Natural killer cell (primary cell): ENCODE data around the gene SUPT20H. TPM values are rescaled to one million over a fixed set of nuclear protein-coding genes. Genes with fewer than 3 reads are reported as not detected.

ENCODE experiments used
- ATAC-seq, 3 donors: fragments of 150-1000 bp in 2 of 3; fragments of 200-7000 bp in 1 of 3; cut with Tn5 transposase; 1 replicate in 1 of 3; 2 replicates in 2 of 3; pipeline ENCODE4 v1.10.0; 2021; ENCODE audit warnings: mild to moderate bottlenecking in 2 of 3, moderate library complexity in 2 of 3
- DNase-seq, 2 donors: peaks; one replicate each; pipeline versions ENCODE4 v3.0.0 to v3.0.0-alpha.2; 2013 to 2021; ENCODE audit warnings: mixed read lengths in 1 of 2
- H3K27ac ChIP-seq: one replicate; pipeline ENCODE4 v1.5.1; 2013; ENCODE audit warnings: mild to moderate bottlenecking, low read length
- H3K27me3 ChIP-seq: one replicate; pipeline ENCODE4 v1.6.1; 2013; ENCODE audit warnings: low read length; ENCODE audit not compliant: control insufficient read depth, insufficient read depth
- H3K36me3 ChIP-seq: one replicate; pipeline ENCODE4 v1.6.1; 2013; ENCODE audit warnings: low read length; ENCODE audit not compliant: control insufficient read depth, insufficient read depth
- H3K4me1 ChIP-seq: one replicate; pipeline ENCODE4 v1.6.1; 2013; ENCODE audit warnings: low read length; ENCODE audit not compliant: control insufficient read depth, insufficient read depth
- H3K4me3 ChIP-seq: one replicate; pipeline ENCODE4 v1.5.1; 2013; ENCODE audit warnings: low read length
- H3K9me3 ChIP-seq: one replicate; pipeline ENCODE4 v1.6.1; 2013; ENCODE audit warnings: low read length; ENCODE audit not compliant: control insufficient read depth, insufficient read depth
- H3K27ac Mint-ChIP-seq, 2 donors: one replicate each; pipeline ENCODE4 v1.8.0; 2022; ENCODE audit warnings: mild to moderate bottlenecking in 2 of 2, mixed read lengths in 2 of 2, moderate library complexity in 1 of 2
- H3K27me3 Mint-ChIP-seq, 2 donors: one replicate each; pipeline ENCODE4 v1.8.0; 2022; ENCODE audit warnings: low read depth in 2 of 2, mixed read lengths in 2 of 2
- H3K36me3 Mint-ChIP-seq: one replicate; pipeline ENCODE4 v1.8.0; 2022; ENCODE audit warnings: mixed read lengths
- H3K4me1 Mint-ChIP-seq, 2 donors: one replicate each; pipeline ENCODE4 v1.8.0; 2022; ENCODE audit warnings: mixed read lengths in 2 of 2
- H3K4me3 Mint-ChIP-seq: one replicate; pipeline ENCODE4 v1.8.0; 2022; ENCODE audit warnings: mild to moderate bottlenecking, moderate library complexity, mixed read lengths
- H3K9me3 Mint-ChIP-seq, 2 donors: one replicate each; pipeline ENCODE4 v1.8.0; 2022; ENCODE audit warnings: mixed read lengths in 2 of 2
- CTCF ChIP-seq: fragments of 200-600 bp; IDR thresholded peaks from one replicate; pipeline ENCODE4 v1.8.0; 2022; ENCODE audit warnings: antibody characterized with exemption
- WGBS: methylation state at CpG from one replicate; pipeline ENCODE4 v1.1.7; 2013; ENCODE audit warnings: missing lambda C conversion rate; ENCODE audit not compliant: insufficient coverage; 5-methylcytosine and 5-hydroxymethylcytosine counted together
- intact Hi-C: fragments of 100-400 bp; cut with micrococcal nuclease; formaldehyde crosslinking; loops from one replicate; pipeline ENCODE4 v1.14.2; 2022
- total RNA-seq, 4 donors: library from RNA; stranded (reverse); fragments of 120-200 nt in 1 of 4; gene quantifications; one replicate each; pipeline versions ENCODE4 v1.2.3 to v1.2.4, GENCODE V29; 2013 to 2022

The SUPT20H gene
- total RNA-seq, 3 donors from 2014 or later (not counting 1 experiment from before 2014, with no cell fraction given): 59.8 to 84.7 (median 64.6) TPM

- H3K27ac ChIP-seq: peak overlapping the region; percentile 81
- Mint-ChIP-seq H3K27me3 (no peaks in the 10 kb centered on the region), H3K4me1 (peaks cover 33 to 46% of the 10 kb centered on the region in 2 donors), H3K9me3 (no peaks in the 10 kb centered on the region), H3K36me3 (no peaks in the 10 kb centered on the region), H3K4me3 (peak overlapping the region; percentile 99), H3K27ac (peak overlapping the region; percentile 99 to 100)
- no peak for TF ChIP-seq CTCF
- DNase-seq (peak; percentile 27 to 37), ATAC-seq (no peak)
- no peaks in the 10 kb centered on the region for H3K9me3 ChIP-seq
- peaks cover 23% of the 10 kb centered on the region for H3K36me3 ChIP-seq
- under 1% methylated on average over 21 of the region's 21 CpGs for WGBS
- intact Hi-C loops: loop anchor here (1.0 to 5.0 kb wide), 3 partner anchors 61 to 652 kb away; partner anchors contain the start of genes RFXAP, SPART and SUPT20H
- peaks cover 15% of the 10 kb centered on the region for H3K4me1 ChIP-seq
- H3K4me3 ChIP-seq: peak overlapping the region; percentile 84
- H3K27me3 ChIP-seq: no peaks in the 10 kb centered on the region
These were observed 60.9 kb downstream of the SUPT20H start for GRCh38 chr13:36998624-36999041.

DNA sequence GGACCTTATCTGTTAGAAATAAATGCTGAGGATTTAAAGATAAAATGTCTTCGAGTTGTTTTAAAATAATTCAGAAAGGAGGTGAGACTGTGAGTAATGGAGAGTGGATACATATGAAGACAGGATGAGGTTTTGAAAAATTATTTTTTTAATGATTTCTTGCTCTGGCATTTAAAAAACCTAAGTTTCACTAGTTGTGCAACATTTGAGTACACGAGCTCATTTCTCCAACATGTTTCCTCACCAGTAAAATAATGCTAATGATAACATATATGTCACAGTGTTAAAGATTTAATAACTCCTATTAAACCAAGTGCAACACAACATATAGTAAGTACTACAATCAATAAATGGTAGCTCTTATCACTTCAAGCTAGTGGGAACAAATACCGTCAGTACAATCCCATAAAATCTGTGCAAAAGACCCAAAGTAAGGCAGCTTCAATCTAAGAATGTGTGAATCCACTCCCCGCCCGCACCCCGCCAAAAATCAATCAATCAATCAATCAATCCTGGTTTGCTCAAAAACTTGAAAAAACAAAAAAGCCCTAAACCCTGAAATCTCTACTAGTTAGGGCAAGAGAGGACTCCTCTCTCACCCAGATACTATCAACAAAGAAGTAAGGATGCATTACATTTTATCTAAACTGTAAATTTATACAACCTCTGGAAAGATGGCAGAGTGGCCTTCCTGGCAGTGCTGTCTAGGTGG lies 61.6 kb downstream of the SUPT20H start:
- WGBS: 89% methylated on average over 5 of the region's 6 CpGs
- intact Hi-C loops: loop anchor here (5.0 kb wide), 1 partner anchor 181 kb away; the partner anchor contains the start of gene RFXAP

DNA sequence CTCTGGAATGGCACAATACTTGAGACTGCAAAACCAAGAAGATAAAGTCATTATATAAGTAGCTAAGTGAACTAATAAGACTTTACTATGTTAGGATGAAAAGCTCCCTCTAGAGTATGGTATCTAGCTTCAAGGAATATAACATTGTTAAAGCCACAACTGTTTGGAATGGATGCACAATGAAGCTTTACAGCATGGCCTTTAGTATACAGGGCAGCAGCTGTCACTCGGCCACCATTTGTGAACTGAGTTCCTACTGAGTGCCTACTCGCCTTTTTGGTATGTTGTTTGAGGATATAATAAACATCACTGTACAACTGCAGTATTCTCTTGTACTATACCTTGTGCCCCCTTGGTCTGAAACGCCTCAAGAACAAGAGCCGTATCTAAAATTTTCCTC lies 67.1 kb downstream of the SUPT20H start:
- intact Hi-C loops: no loop called here
- no peak for TF ChIP-seq CTCF
- Histone ChIP-seq H3K4me3 (no peak overlapping the region), H3K36me3 (peaks cover 75% of the 10 kb centered on the region), H3K27me3 (no peaks in the 10 kb centered on the region), H3K9me3 (no peaks in the 10 kb centered on the region), H3K27ac (no peak overlapping the region), H3K4me1 (no peaks in the 10 kb centered on the region)
- DNase-seq: no peak
- no peak overlapping the region for H3K27ac Mint-ChIP-seq
- ATAC-seq: no peak
- 100% methylated on average over 2 of the region's 4 CpGs for WGBS
- no peak overlapping the region for H3K4me3 Mint-ChIP-seq
- H3K27me3 Mint-ChIP-seq: no peaks in the 10 kb centered on the region
- no peaks in the 10 kb centered on the region for H3K9me3 Mint-ChIP-seq
- H3K4me1 Mint-ChIP-seq: peaks cover 8 to 15% of the 10 kb centered on the region in 2 donors
- peaks cover 27% of the 10 kb centered on the region for H3K36me3 Mint-ChIP-seq

More for the DNA sequence above, 61.6 kb downstream of the SUPT20H start:
- H3K27me3 ChIP-seq: no peaks in the 10 kb centered on the region
- Mint-ChIP-seq H3K4me1 (peaks cover 33 to 46% of the 10 kb centered on the region in 2 donors), H3K27me3 (no peaks in the 10 kb centered on the region), H3K9me3 (no peaks in the 10 kb centered on the region), H3K27ac (peak overlapping the region; percentile 99 to 100), H3K36me3 (no peaks in the 10 kb centered on the region), H3K4me3 (peak overlapping the region; percentile 99)
- ATAC-seq: no peak
- TF ChIP-seq CTCF: no peak
- no peak overlapping the region for H3K27ac ChIP-seq
- no peak overlapping the region for H3K4me3 ChIP-seq
- peaks cover 23% of the 10 kb centered on the region for H3K36me3 ChIP-seq
- no peaks in the 10 kb centered on the region for H3K9me3 ChIP-seq
- peaks cover 15% of the 10 kb centered on the region for H3K4me1 ChIP-seq
- no peak for DNase-seq
